ENCODE measurements around the gene PSEN1.

Gene PSEN1

DNA sequence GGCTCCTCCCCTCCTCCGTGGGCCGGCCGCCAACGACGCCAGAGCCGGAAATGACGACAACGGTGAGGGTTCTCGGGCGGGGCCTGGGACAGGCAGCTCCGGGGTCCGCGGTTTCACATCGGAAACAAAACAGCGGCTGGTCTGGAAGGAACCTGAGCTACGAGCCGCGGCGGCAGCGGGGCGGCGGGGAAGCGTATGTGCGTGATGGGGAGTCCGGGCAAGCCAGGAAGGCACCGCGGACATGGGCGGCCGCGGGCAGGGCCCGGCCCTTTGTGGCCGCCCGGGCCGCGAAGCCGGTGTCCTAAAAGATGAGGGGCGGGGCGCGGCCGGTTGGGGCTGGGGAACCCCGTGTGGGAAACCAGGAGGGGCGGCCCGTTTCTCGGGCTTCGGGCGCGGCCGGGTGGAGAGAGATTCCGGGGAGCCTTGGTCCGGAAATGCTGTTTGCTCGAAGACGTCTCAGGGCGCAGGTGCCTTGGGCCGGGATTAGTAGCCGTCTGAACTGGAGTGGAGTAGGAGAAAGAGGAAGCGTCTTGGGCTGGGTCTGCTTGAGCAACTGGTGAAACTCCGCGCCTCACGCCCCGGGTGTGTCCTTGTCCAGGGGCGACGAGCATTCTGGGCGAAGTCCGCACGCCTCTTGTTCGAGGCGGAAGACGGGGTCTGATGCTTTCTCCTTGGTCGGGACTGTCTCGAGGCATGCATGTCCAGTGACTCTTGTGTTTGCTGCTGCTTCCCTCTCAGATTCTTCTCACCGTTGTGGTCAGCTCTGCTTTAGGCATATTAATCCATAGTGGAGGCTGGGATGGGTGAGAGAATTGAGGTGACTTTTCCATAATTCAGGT, at the start of gene PSEN1:
Gene PSEN1 (plus strand): TSS at position 121 of the 839 bp plus-strand sequence. CDS start 11,513 bp downstream, outside the sequence.
- DNase-seq (ENCODE audit: low spot score) = peak; percentile 97

DNA sequence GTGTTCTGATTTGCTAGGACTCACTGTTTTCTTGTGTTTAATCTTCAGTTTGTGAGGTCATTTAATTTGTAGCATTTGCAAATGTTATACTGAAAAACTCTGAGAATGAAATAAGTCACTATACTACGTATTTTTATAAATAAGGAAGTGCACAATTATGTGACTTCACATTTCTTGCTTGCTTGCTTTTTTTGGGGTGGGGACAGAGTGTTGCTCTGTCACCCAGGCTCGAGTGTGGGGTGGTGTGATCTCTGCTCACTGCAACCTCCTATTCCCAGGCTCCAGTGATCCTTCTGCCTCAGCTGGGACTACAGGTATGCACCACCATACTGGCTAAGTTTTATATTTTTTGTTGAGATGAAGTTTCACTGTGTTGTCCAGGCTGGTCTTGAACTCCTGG, 45.3 kb upstream of the PSEN1 start:
- no peak for DNase-seq (ENCODE audit: low spot score)

DNA sequence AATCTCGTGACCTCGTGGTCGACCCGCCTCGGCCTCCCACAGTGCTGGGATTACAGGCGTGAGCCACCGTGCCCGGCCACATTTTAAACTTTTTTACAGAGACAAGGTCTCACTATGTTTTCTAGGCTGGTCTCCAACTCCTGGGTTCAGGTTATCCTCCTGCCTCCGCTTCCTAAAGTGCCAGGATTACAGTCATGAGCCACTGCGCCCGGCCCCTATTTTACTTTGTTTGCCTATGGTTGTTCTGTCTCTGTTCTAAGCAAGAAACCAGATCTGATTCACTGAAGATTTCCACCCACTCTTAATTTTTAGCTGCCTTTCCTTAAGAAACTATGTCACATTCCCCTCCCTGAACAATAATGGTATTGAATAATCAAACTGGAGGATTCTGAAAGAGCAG, 38.9 kb upstream of the PSEN1 start:
- DNase-seq (ENCODE audit: low spot score) = no peak

DNA sequence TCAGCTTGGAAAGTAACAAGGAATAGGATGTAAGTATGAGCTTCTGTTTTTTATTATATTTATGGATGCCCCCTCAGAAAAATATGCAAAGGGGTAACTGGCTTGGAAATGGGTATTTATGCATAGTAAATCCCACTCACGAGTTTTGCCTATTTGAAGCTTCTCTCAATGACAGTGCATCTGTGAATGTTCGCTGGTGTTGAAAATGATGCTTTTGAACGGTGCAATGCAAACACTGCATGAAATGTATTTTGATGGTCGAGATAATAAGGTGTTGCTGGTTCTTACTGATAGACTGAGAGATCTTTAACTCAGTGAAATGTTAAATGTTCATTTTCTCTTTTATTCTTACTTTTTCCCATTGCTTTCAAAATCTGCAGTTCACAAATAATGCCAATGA, 36.0 kb upstream of the PSEN1 start:
- no peak for DNase-seq (ENCODE audit: low spot score)

DNA sequence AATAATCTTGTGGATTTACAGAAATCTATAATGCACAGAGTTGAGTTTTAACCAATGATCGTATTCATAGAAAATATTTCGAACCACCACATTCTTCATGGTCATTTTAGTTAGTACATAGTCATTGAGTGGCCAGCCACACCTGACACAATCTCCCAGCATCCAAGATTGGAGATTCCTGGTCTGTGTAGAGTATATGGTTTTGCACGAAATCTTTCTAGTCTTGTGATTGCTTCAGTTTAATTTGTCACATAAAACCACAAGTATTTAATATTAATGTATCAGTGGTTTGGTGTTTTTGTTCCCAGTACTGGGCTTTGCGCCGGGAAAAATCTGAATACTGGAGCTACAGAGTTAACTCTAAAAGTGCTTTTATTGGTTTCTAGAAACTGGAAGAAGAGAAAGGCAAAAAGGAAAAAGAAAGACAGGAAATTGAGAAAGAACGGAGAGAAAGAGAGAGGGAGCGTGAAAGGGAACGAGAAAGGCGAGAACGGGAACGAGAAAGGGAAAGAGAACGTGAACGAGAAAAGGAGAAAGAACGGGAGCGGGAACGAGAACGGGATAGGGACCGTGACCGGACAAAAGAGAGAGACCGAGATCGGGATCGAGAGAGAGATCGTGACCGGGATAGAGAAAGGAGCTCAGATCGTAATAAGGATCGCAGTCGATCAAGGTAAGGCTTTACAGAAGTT, 33.4 kb upstream of the PSEN1 start:
- no peak for DNase-seq (ENCODE audit: low spot score)

DNA sequence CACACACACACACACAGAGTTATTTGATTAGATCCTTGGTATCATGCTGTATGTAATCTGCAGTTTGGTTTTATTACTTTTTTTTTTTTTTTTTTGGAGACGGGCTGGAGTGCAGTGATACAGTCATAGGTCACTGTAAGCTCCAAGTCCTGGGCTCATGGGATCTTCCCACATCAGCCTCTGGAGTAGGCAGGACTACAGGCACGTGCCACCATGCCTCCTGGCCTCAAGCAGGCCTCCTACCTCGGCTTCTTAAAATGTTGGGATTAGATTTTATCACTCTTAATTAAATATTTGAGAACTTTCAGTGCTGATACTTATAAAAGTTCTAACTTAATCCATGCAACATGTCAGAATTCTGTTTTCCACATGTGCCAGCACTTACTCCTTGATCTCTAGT, 31.3 kb upstream of the PSEN1 start:
- no peak for DNase-seq (ENCODE audit: low spot score)

DNA sequence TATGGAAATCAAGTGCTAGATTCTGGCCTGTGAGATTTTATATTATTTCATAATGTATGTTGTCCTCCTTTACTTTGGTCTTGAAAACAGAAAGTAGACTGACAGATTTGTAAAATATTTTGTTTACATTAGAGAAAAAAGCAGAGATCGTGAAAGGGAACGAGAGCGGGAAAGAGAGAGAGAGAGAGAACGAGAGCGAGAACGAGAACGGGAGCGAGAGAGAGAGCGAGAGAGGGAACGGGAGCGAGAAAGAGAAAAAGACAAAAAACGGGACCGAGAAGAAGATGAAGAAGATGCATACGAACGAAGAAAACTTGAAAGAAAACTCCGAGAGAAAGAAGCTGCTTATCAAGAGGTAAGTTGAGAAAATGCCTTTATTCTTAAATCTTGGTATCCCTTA, 30.6 kb upstream of the PSEN1 start:
- no peak for DNase-seq (ENCODE audit: low spot score)

DNA sequence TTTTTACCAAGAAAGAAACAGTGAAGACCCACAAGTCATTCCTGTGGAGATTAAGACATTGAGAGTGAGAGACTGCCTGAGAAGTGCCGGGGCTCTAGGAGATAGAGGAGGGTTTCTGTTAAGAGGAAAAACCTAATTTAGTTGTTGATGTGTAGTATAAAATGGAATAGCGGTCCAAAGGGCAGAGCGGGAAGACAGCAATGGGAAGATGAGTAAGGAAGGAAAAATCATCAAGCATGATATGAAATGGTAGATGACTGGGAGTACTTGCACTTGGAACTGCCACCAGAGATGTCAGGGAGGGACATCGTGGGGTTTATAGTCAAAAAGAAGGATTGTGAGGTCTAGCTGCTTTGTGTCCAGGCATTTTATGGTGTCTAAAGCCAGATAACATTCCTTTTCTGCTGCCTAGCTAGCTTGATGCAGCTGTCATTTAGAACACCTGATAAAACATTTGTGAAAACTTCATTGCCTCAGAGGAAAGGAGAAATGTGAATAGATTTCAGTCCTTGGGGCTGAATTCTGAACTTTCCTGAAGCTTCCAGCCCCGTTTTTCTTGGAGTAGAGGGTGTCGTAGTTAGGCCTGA, 20.1 kb upstream of the PSEN1 start:
- no peak for DNase-seq (ENCODE audit: low spot score)

DNA sequence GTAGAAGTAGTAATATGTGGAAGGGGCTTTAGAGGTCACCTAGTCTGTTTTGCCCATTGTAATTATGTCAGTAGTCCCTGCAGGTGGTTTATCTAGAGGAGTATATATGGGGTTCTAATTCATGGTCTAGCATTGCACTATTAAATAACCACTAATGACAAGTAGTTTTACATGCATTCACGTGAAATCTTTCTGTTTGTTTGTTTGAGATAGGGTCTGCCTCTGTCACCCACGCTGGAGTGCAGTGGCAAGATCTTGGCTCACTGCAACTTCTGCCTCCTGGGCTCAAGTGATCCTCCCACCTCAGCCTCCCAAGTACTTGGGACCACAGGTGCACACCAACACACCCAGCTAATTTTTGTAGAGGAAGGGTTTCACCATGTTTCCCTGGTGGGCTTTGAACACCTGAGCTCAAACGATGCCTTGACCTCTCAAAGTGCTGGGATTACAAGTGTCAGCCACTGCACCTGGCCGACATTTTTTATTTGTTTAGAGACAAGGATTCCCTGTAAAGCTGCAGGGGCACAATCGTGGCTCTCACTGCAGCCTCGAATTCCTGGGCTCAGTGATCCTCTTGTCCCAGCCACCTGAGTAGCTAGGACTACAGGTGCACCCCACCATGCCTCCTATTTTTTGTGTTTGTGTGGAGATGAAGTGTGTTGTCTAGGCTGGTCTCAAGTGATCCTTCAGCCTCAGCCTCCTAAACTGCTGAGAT, 12.0 kb upstream of the PSEN1 start:
- DNase-seq (ENCODE audit: low spot score) = no peak

DNA sequence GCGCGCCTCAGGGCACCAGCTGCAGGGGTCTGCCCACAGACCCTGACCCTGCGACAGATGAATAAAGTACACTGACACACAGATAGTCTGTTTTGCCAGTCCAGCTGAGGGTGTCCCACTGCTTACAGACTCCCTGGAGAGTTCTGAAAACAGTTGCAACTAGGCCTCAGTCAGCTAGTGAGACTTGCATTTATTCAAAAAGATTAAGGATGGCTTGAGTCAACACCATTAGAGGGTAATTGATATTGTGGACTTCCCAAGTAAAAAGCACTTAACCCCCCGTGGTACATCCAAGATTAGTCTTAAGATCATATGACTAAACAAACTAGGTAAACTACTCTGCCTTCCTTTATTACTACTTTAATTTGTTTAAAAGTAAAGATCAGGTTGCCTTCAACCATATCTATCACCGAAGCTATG, 11.1 kb upstream of the PSEN1 start:
- no peak for DNase-seq (ENCODE audit: low spot score)

DNA sequence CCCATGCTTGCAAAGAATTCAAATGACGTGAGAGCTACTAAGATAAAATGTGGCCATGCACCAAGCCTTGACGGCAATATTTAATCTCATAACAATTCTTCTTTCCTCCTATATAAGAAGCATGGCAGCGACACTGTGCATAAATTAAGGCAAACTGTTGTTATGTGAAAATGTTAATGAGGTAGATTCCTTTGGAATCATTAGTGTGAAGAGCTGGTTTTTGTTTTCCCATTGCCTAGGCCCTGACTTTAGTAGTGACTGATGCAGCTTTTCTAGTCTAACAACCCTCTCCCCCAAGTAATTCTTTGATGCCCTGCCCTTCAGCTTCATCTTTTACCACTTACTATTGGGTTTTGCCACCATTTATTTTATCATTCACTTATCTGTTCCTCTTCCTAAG, 10.6 kb upstream of the PSEN1 start:
- no peak for DNase-seq (ENCODE audit: low spot score)

DNA sequence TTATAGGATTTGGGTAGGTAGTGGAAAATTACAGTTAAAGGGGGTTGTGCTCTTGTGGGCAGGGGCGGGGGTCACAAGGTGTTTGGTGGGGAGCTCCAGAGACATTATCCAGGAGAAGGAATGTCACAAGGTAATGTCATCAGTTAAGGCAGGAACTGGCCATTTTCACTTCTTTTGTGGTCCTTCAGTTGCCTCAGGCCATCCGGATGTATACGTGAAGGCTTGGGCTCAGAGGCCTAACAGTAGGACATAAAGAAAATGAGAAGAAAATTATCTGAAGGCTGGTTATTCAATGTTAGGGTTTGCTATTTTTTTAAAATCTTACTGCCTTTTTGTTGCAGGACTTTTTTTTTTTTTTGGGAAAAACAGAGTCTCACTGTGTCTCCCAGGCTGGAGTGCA, 2.5 kb upstream of the PSEN1 start:
- DNase-seq (ENCODE audit: low spot score) = no peak

DNA sequence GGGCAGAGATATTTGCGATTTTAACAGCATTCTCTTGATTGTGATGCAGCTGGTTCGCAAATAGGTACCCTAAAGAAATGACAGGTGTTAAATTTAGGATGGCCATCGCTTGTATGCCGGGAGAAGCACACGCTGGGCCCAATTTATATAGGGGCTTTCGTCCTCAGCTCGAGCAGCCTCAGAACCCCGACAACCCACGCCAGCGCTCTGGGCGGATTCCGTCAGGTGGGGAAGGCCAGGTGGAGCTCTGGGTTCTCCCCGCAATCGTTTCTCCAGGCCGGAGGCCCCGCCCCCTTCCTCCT, 271 bp upstream of the PSEN1 start:
- DNase-seq (ENCODE audit: low spot score) = no peak

DNA sequence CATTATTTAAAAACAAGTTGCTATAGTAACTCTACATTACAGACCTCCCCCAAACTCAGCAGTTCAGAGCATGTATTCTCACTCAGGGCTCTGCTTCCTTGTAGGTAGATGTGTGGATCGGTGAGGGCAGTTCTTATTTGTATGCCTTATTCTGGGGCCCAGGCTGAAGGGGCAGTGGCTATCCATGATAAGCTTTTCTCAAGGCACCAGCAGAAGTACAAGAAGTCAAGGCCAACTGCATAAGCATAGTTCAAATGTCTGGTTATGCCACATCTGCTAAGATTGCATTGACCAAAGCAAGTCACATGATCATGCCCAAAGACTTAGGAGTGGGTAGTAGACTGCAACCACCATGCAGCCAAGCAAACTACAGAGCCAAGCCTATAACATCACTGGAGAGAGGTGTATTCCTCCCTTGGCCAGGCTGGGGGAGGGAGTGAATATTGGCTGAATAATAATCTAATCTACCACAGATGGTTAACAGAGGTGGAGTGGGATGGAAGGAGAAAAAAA, 4.6 kb downstream of the PSEN1 start:
- DNase-seq (ENCODE audit: low spot score) = no peak

DNA sequence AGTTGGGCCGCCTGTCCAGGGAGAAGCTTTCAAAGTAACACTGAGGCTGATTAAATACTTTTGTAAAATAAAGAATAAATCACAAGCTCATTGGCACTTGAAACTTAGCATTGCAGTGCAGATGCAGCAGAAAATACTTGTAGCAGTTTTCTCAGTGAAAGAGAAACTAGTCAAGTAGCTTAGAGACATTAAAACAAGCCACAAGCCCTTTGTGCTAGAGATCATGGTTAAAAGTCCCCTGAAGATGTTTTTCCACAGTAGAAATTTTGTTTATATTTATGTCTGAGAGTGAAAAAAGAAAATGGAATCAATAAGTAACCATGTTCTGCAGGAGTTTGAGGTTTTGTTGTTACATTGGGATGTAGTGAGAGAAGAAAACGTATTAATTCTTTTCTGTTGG, 5.9 kb downstream of the PSEN1 start:
- DNase-seq (ENCODE audit: low spot score) = no peak

DNA sequence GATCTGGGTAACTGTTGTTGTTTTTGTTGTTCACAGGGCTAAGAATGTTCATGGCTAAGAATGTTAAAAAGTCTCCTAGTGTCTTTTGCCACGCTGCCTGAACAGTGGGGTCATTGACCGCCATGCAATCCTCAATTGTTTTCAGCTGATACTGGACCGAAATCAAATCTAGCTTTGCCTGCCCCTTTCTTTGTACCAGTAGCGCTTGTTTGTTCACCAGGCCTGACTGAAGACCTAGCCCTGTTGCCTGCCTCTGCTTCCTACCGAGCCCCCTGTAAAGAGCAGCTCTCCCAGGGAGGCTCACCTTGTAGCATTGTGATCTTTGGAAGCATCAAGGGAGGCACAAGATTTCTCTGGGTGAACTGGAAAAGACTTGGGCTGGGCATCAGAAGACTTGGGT, 6.7 kb downstream of the PSEN1 start:
- no peak for DNase-seq (ENCODE audit: low spot score)

DNA sequence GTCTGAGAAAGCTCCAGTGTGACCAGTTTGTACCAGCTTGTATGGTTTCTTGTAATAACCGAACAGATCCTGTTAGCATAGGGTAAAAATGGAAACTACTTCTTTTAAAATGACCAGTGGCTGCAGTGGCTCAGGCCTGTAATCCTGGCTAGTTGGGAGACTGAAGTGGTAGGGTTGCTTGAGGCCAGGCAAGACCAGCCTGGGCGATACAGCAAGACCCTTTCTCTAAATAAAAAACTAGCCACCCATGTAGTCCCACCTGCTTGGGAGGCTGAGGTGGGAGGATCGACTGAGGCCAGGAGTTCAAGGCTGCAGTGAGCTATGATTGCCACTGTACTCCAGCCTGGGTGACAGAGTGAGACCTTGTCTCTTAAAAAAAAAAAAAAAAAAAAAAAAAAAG, 7.3 kb downstream of the PSEN1 start:
- DNase-seq (ENCODE audit: low spot score) = no peak

DNA sequence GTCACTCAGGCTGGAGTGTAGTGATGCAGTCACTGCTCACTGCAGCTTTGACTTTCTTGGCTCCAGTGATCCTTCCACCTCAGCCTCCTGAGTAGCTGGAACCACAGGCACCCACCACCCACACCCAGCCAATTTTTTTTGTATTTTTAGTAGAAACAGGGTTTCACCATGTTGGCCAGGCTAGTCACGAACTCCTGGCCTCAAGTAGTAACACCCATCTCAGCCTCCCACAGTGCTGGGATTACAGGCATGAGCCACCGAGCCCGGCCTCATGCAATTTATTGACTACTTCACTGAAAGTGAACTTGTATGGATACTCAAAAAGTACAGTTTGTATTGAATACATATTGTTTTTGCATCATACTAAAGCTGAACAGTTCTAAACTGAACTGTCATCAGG, 9.1 kb downstream of the PSEN1 start:
- no peak for DNase-seq (ENCODE audit: low spot score)

DNA sequence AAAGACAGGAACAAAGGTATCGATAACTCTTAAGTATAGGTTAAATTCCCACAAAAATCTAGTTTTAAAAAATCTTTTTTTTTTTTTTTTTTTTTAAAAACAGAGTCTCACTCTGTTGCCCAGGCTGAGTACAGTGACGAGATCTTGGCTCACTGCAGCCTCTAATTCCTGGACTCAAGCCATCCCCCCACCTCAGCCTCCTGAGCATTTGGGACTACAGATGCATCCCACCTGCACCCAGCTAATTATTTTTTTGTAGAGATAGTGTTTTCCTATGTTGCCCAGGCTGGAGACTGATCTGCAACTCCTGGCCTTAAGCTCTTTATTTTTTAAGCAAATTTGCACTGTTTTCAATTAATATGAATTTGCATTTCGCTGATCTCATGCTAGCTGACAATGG, 9.8 kb downstream of the PSEN1 start:
- DNase-seq (ENCODE audit: low spot score) = no peak

DNA sequence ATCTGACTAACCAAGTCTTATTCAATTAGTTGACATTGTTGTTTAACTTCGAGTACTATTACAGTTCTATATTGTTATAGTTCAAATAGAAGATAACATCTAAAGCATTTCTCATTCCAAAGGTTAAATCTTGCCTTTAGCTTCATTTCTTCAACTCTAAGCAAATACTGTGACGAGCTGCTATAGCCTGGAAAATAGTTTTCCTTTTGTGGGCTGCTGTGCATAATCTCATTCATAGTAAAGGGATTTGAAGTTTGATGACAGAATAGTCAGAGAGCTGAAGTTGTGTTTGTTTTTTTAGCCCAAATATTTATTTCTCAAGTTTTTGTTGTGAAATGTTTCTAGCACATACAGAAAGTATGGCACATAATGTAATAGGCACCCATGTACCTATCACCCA, 13.4 kb downstream of the PSEN1 start:
- DNase-seq (ENCODE audit: low spot score) = no peak

DNA sequence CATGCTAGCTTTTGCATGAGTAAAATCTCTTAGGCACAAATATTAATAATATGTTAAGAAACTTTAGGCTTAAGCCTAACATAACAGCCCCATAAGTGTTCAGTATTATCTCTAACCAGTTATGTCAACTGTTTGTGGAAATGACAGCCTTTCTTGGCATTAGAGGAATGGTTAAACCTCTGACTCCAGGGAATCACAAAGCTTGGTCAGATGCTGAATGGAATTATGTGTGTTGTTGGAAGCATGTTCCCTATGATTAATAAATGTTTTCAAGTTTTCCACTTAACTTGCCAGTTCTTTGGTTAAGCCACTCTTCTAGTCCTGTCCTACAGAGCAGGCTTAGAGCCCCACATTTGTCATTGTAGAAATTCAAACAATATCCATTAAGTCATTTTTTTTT, 17.0 kb downstream of the PSEN1 start:
- no peak for DNase-seq (ENCODE audit: low spot score)

DNA sequence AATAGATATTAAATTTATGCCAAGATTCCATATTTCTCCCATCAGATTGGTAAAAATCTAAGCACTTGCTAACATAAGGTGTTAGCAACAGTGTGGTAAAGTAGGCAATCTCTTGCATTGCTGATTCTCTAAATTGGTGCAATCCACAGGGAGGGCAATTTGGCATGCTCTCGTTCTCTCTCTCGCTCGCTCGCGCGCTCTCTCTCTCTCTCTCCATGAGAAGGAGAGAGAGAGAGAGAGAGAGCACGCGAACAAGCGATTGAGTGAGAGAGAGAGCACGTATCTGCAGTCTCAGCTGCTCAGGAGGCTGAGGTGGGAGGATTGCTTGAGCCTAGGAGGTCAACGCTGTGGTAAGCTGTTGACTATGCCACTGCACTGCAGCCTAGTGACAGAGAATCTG, 25.9 kb downstream of the PSEN1 start:
- no peak for DNase-seq (ENCODE audit: low spot score)

DNA sequence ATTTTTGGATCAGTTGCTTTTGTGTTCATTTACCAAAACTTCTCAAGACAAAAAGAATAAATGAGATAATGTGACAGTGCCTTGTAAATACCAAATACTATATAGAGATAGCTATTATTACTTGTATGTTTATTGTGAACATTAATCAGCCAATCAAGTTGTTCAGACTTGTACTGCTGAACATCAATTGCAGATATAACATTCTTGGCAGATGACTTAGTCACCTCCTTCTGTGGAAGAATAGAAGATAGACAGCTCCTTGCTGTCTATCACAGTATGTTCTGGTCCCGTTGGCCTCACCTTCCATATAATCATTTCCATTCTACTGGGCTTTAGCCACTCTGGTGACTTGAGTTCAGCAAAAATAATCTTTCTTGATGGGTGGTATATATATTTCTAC, 30.1 kb downstream of the PSEN1 start:
- no peak for DNase-seq (ENCODE audit: low spot score)
